Lower lobe of right lung (tissue), 2 donors: ENCODE results near the gene FAM184B. TPM values are rescaled to one million over a fixed set of nuclear protein-coding genes. Genes with fewer than 3 reads are reported as not detected.

Source experiments
- ATAC-seq, 2 donors: fragments of 200-7000 bp; cut with Tn5 transposase; one replicate each; pipeline ENCODE4 v1.9.1; 2020 to 2022; ENCODE audit warnings: mild to moderate bottlenecking in 2 of 2, moderate library complexity in 2 of 2
- DNase-seq: peaks from one replicate; pipeline ENCODE4 v3.0.0-alpha.2; 2020
- H3K27ac ChIP-seq: fragments of 200-600 bp; one replicate; pipeline ENCODE4 v1.8.0; 2022
- H3K27me3 ChIP-seq: fragments of 200-600 bp; one replicate; pipeline ENCODE4 v1.8.0; 2022; ENCODE audit warnings: low read depth
- H3K36me3 ChIP-seq: fragments of 200-600 bp; one replicate; pipeline ENCODE4 v1.8.0; 2022; ENCODE audit warnings: mild to moderate bottlenecking
- H3K4me1 ChIP-seq: fragments of 200-600 bp; one replicate; pipeline ENCODE4 v1.8.0; 2022
- H3K4me3 ChIP-seq: fragments of 200-600 bp; one replicate; pipeline ENCODE4 v1.8.0; 2022; ENCODE audit warnings: mild to moderate bottlenecking
- H3K9me3 ChIP-seq: fragments of 200-600 bp; one replicate; pipeline ENCODE4 v1.8.0; 2022
- CTCF ChIP-seq: fragments of 200-600 bp; IDR thresholded peaks from one replicate; pipeline ENCODE4 v1.8.0; 2022; ENCODE audit warnings: antibody characterized with exemption, mild to moderate bottlenecking
- intact Hi-C: fragments of 100-400 bp; cut with DNase I; formaldehyde crosslinking; loops from one replicate; pipeline ENCODE4 v1.11.0; 2022
- total RNA-seq: library from RNA; stranded (reverse); fragmentation: NEBNext Ultra II Directional; extraction: Animal tissue kit (Norgen Biotek cat#: 25700); gene quantifications from one replicate; pipeline ENCODE4 v1.2.1, GENCODE V29; 2021
- donor health status: DM: no; HTN: yes; CAD: no; lungs with severe emphysema.

Gene FAM184B
- total RNA-seq, 1 donor from 2014 or later, result 0.24 TPM

- ATAC-seq (no peak), DNase-seq (no peak)
- Histone ChIP-seq H3K4me3 (no peak overlapping the region), H3K27ac (no peak overlapping the region), H3K36me3 (peaks cover 68% of the 10 kb centered on the region), H3K9me3 (no peaks in the 10 kb centered on the region), H3K27me3 (no peaks in the 10 kb centered on the region), H3K4me1 (peaks cover 37% of the 10 kb centered on the region)
- intact Hi-C loops, result no loop called here
- no peak for TF ChIP-seq CTCF
Observed at GRCh38 chr4:17618926-17619325, 162.5 kb downstream of the FAM184B start.

- TF ChIP-seq CTCF, result no peak
- ATAC-seq (no peak), DNase-seq (no peak)
- Histone ChIP-seq H3K27me3 (no peaks in the 10 kb centered on the region), H3K27ac (no peak overlapping the region), H3K36me3 (peaks cover 42% of the 10 kb centered on the region), H3K4me3 (peak overlapping the region; percentile 83), H3K9me3 (no peaks in the 10 kb centered on the region), H3K4me1 (peaks cover 41% of the 10 kb centered on the region)
- intact Hi-C loops, result no loop called here
Observed at GRCh38 chr4:17616283-17616682, 165.1 kb downstream of the FAM184B start.

- H3K9me3 ChIP-seq, result no peaks in the 10 kb centered on the region
- DNase-seq, result peak; percentile 98
- peak; percentile 96 to 99 for ATAC-seq
- H3K36me3 ChIP-seq, result peaks cover 25% of the 10 kb centered on the region
- H3K27me3 ChIP-seq, result no peaks in the 10 kb centered on the region
- intact Hi-C loops, result no loop called here
- H3K27ac ChIP-seq, result peak within 1 kb of the TSS; percentile 86
- TF ChIP-seq CTCF, result no peak
- H3K4me3 ChIP-seq, result peak within 1 kb of the TSS; percentile 83
- peaks cover 41% of the 10 kb centered on the region for H3K4me1 ChIP-seq
Observed at GRCh38 chr4:17614416-17615299, 166.8 kb downstream of the FAM184B start, which contains the start of gene MED28. Gene MED28, plus strand, starts transcription at chr4:17614641. Its CDS starts 14 bp downstream, at chr4:17614655.

GRCh38 chr4:17613761-17614415 is 167.5 kb downstream of the FAM184B start:
- intact Hi-C loops, result no loop called here
- H3K36me3 ChIP-seq, result peaks cover 18% of the 10 kb centered on the region
- H3K9me3 ChIP-seq, result no peaks in the 10 kb centered on the region
- peak overlapping the region; percentile 86 for H3K27ac ChIP-seq
- ATAC-seq (peak; percentile 70 to 79), DNase-seq (no peak)
- no peaks in the 10 kb centered on the region for H3K27me3 ChIP-seq
- TF ChIP-seq CTCF, result no peak
- H3K4me3 ChIP-seq, result peak overlapping the region; percentile 83
- H3K4me1 ChIP-seq, result peaks cover 34% of the 10 kb centered on the region

GRCh38 chr4:17605236-17605635 is 176.2 kb downstream of the FAM184B start:
- Histone ChIP-seq H3K27me3 (no peaks in the 10 kb centered on the region), H3K9me3 (no peaks in the 10 kb centered on the region), H3K36me3 (peaks cover 84% of the 10 kb centered on the region), H3K4me3 (no peak overlapping the region), H3K27ac (no peak overlapping the region), H3K4me1 (no peaks in the 10 kb centered on the region)
- no peak for DNase-seq
- TF ChIP-seq CTCF, result no peak
- intact Hi-C loops, result no loop called here
- no peak for ATAC-seq
